ENCODE data around the gene ISM2. TPM values are rescaled to one million over a fixed set of nuclear protein-coding genes. Genes with fewer than 3 reads are reported as not detected.

ISM2 gene
- total RNA-seq, 1 donor from 2014 or later: 0.39 TPM

GRCh38 chr14:77491056-77491455, 7.6 kb downstream of the ISM2 start:
- TF ChIP-seq CTCF (IDR thresholded peaks at IDR 0.05; ENCODE audit: insufficient read depth, low read depth, low read length): no peak
- no peak for TF ChIP-seq EZH2 (IDR thresholded peaks at IDR 0.05; ENCODE audit: insufficient read depth, low read length)
- H3K36me3 Mint-ChIP-seq (ENCODE audit: low read depth, unreplicated experiment): no peaks in the 10 kb centered on the region
- H3K9ac ChIP-seq (ENCODE audit: low read length): no peak overlapping the region
- no peak overlapping the region for H2AFZ ChIP-seq (ENCODE audit: low read depth, low read length)
- H3K4me3 Mint-ChIP-seq (ENCODE audit: unreplicated experiment): no peak overlapping the region
- no peaks in the 10 kb centered on the region for H4K20me1 ChIP-seq (ENCODE audit: insufficient read depth, low read length)
- H3K9me3 ChIP-seq (ENCODE audit: insufficient read depth, low read depth, low read length): no peaks in the 10 kb centered on the region
- peaks cover 12% of the 10 kb centered on the region for H3K27me3 Mint-ChIP-seq (ENCODE audit: low read depth, unreplicated experiment)
- H3K36me3 ChIP-seq (ENCODE audit: insufficient read depth, low read length): no peaks in the 10 kb centered on the region
- H3K4me3 ChIP-seq (ENCODE audit: insufficient read depth, low read depth, low read length): no peak overlapping the region
- DNase-seq (ENCODE audit: low read depth) (no peak), FAIRE-seq (no peak)
- no peaks in the 10 kb centered on the region for H3K9me3 Mint-ChIP-seq (ENCODE audit: unreplicated experiment)
- peaks cover 2% of the 10 kb centered on the region for H3K4me1 ChIP-seq (ENCODE audit: insufficient read depth, low read length)
- no peaks in the 10 kb centered on the region for H3K27me3 ChIP-seq (ENCODE audit: insufficient read depth, low read length)
- no peak overlapping the region for H3K4me2 ChIP-seq (ENCODE audit: low read length)
- H3K27ac ChIP-seq (ENCODE audit: low read depth, low read length): no peak overlapping the region
- no peak overlapping the region for H3K27ac Mint-ChIP-seq (ENCODE audit: unreplicated experiment)
- peaks cover 4% of the 10 kb centered on the region for H3K4me1 Mint-ChIP-seq (ENCODE audit: low read depth, unreplicated experiment)
- H3K79me2 ChIP-seq (ENCODE audit: insufficient read depth, low read length): no peaks in the 10 kb centered on the region

- Mint-ChIP-seq H3K27ac (ENCODE audit: unreplicated experiment) (no peak overlapping the region), H3K9me3 (ENCODE audit: unreplicated experiment) (peaks cover 2% of the 10 kb centered on the region), H3K4me3 (ENCODE audit: unreplicated experiment) (no peak overlapping the region), H3K27me3 (ENCODE audit: low read depth, unreplicated experiment) (peaks cover 10% of the 10 kb centered on the region), H3K4me1 (ENCODE audit: low read depth, unreplicated experiment) (peaks cover 8% of the 10 kb centered on the region), H3K36me3 (ENCODE audit: low read depth, unreplicated experiment) (no peaks in the 10 kb centered on the region)
- DNase-seq (ENCODE audit: low read depth) (no peak), FAIRE-seq (no peak)
- Histone ChIP-seq H3K79me2 (ENCODE audit: insufficient read depth, low read length) (no peaks in the 10 kb centered on the region), H3K9ac (ENCODE audit: low read length) (no peak overlapping the region), H3K4me2 (ENCODE audit: low read length) (no peak overlapping the region), H3K27ac (ENCODE audit: low read depth, low read length) (no peak overlapping the region), H3K4me3 (ENCODE audit: insufficient read depth, low read depth, low read length) (no peak overlapping the region), H3K36me3 (ENCODE audit: insufficient read depth, low read length) (no peaks in the 10 kb centered on the region), H3K27me3 (ENCODE audit: insufficient read depth, low read length) (no peaks in the 10 kb centered on the region), H3K4me1 (ENCODE audit: insufficient read depth, low read length) (peaks cover 5% of the 10 kb centered on the region), H2AFZ (ENCODE audit: low read depth, low read length) (no peak overlapping the region), H3K9me3 (ENCODE audit: insufficient read depth, low read depth, low read length) (no peaks in the 10 kb centered on the region), H4K20me1 (ENCODE audit: insufficient read depth, low read length) (no peaks in the 10 kb centered on the region)
- TF ChIP-seq EZH2 (IDR thresholded peaks at IDR 0.05; ENCODE audit: insufficient read depth, low read length): no peak
- TF ChIP-seq CTCF (IDR thresholded peaks at IDR 0.05; ENCODE audit: insufficient read depth, low read depth, low read length): no peak
Measured at GRCh38 chr14:77490347-77490986, 8.1 kb downstream of the ISM2 start.

- Histone ChIP-seq H3K36me3 (ENCODE audit: insufficient read depth, low read length) (no peaks in the 10 kb centered on the region), H2AFZ (ENCODE audit: low read depth, low read length) (no peak overlapping the region), H3K27ac (ENCODE audit: low read depth, low read length) (no peak overlapping the region), H3K9ac (ENCODE audit: low read length) (no peak overlapping the region), H4K20me1 (ENCODE audit: insufficient read depth, low read length) (no peaks in the 10 kb centered on the region), H3K4me2 (ENCODE audit: low read length) (no peak overlapping the region), H3K4me3 (ENCODE audit: insufficient read depth, low read depth, low read length) (no peak overlapping the region), H3K9me3 (ENCODE audit: insufficient read depth, low read depth, low read length) (no peaks in the 10 kb centered on the region), H3K79me2 (ENCODE audit: insufficient read depth, low read length) (no peaks in the 10 kb centered on the region), H3K4me1 (ENCODE audit: insufficient read depth, low read length) (peaks cover 5% of the 10 kb centered on the region), H3K27me3 (ENCODE audit: insufficient read depth, low read length) (no peaks in the 10 kb centered on the region)
- no peak for FAIRE-seq
- Mint-ChIP-seq H3K27me3 (ENCODE audit: low read depth, unreplicated experiment) (peaks cover 10% of the 10 kb centered on the region), H3K9me3 (ENCODE audit: unreplicated experiment) (peaks cover 2% of the 10 kb centered on the region), H3K4me3 (ENCODE audit: unreplicated experiment) (no peak overlapping the region), H3K4me1 (ENCODE audit: low read depth, unreplicated experiment) (peaks cover 10% of the 10 kb centered on the region), H3K36me3 (ENCODE audit: low read depth, unreplicated experiment) (no peaks in the 10 kb centered on the region), H3K27ac (ENCODE audit: unreplicated experiment) (no peak overlapping the region)
- TF ChIP-seq EZH2 (IDR thresholded peaks at IDR 0.05; ENCODE audit: insufficient read depth, low read length) (no peak), CTCF (IDR thresholded peaks at IDR 0.05; ENCODE audit: insufficient read depth, low read depth, low read length) (no peak)
- no peak for DNase-seq (ENCODE audit: low read depth)
Measured at GRCh38 chr14:77489041-77489440, 9.6 kb downstream of the ISM2 start.

All from astrocyte (in vitro differentiated cells and primary cell).